Colon (tissue), 2 donors: Measurements from ENCODE around the gene ZNF462.
"Not testable (repeated sequence)": the region's sequence is repeated elsewhere in the genome, so short reads cannot be mapped to it uniquely, and the experiment has no call there.

Experiments
- FAIRE-seq: peaks from 2 replicates; lab custom pipeline; 2012; peaks lifted over from hg19 to GRCh38; lab: Jason Lieb, UNC
- donor health status: control.
- donor health status: control.

ZNF462 gene

GRCh38 chr9:106889061-106889590 is 26.2 kb downstream of the ZNF462 start:
- no peak for FAIRE-seq

- no peak for FAIRE-seq
Observed at GRCh38 chr9:106890608-106891007, 27.6 kb downstream of the ZNF462 start.

- no peak for FAIRE-seq
Observed at GRCh38 chr9:106891286-106891685, 28.3 kb downstream of the ZNF462 start.

GRCh38 chr9:106892632-106893031 is 29.7 kb downstream of the ZNF462 start:
- FAIRE-seq: no peak

GRCh38 chr9:106893088-106893487 is 30.1 kb downstream of the ZNF462 start:
- no peak for FAIRE-seq

GRCh38 chr9:106896695-106897094 is 33.7 kb downstream of the ZNF462 start:
- FAIRE-seq: no peak

GRCh38 chr9:106897236-106897635 is 34.3 kb downstream of the ZNF462 start:
- no peak for FAIRE-seq

GRCh38 chr9:106897751-106898150 is 34.8 kb downstream of the ZNF462 start:
- no peak for FAIRE-seq

- FAIRE-seq: not testable (repeated sequence)
Observed at GRCh38 chr9:106900523-106900922, 37.6 kb downstream of the ZNF462 start.

- FAIRE-seq: no peak
Observed at GRCh38 chr9:106906129-106906528, 43.2 kb downstream of the ZNF462 start.

- no peak for FAIRE-seq
Observed at GRCh38 chr9:106911951-106912350, 49.0 kb downstream of the ZNF462 start.

- FAIRE-seq: no peak
Observed at GRCh38 chr9:106913276-106913675, 50.3 kb downstream of the ZNF462 start.

GRCh38 chr9:106915851-106916250 is 52.9 kb downstream of the ZNF462 start:
- FAIRE-seq: no peak

GRCh38 chr9:106916466-106917235 is 53.7 kb downstream of the ZNF462 start:
- FAIRE-seq: no peak

- FAIRE-seq: no peak
Observed at GRCh38 chr9:106918825-106919509, 56.0 kb downstream of the ZNF462 start.

- no peak for FAIRE-seq
Observed at GRCh38 chr9:106920091-106920490, 57.1 kb downstream of the ZNF462 start.

GRCh38 chr9:106920701-106921283 is 57.8 kb downstream of the ZNF462 start:
- no peak for FAIRE-seq

- FAIRE-seq: no peak
Observed at GRCh38 chr9:106921341-106921899, 58.5 kb downstream of the ZNF462 start.

- no peak for FAIRE-seq
Observed at GRCh38 chr9:106922026-106922425, 59.1 kb downstream of the ZNF462 start.

- FAIRE-seq: no peak
Observed at GRCh38 chr9:106925392-106925791, 62.4 kb downstream of the ZNF462 start.

- no peak for FAIRE-seq
Observed at GRCh38 chr9:106927916-106928315, 65.0 kb downstream of the ZNF462 start.

GRCh38 chr9:106928350-106928749 is 65.4 kb downstream of the ZNF462 start:
- no peak for FAIRE-seq
